Ishikawa (cell line): ENCODE data around the gene ADNP2.

ENCODE experiments used
- CEBPB ChIP-seq: IDR thresholded peaks from 2 replicates; pipeline ENCODE4 v1.6.1; 2012
- CREB1 ChIP-seq: IDR thresholded peaks from 2 replicates; pipeline ENCODE4 v1.6.1; 2012; ENCODE audit warnings: low read depth
- EGR1 ChIP-seq: IDR thresholded peaks from 2 replicates; pipeline ENCODE4 v1.6.1; 2012
- EP300 ChIP-seq: IDR thresholded peaks from 2 replicates; pipeline ENCODE4 v1.6.1; 2012; ENCODE audit warnings: borderline replicate concordance
- FOXM1 ChIP-seq: IDR thresholded peaks from 2 replicates; pipeline ENCODE4 v1.6.1; 2012; ENCODE audit warnings: low read depth, borderline replicate concordance
- MAX ChIP-seq: IDR thresholded peaks from 2 replicates; pipeline ENCODE4 v1.6.1; 2012
- NFIC ChIP-seq: IDR thresholded peaks from 2 replicates; pipeline ENCODE4 v1.6.1; 2012
- RAD21 ChIP-seq: IDR thresholded peaks from 2 replicates; pipeline ENCODE4 v1.6.1; 2012; ENCODE audit warnings: low read depth
- REST ChIP-seq: IDR thresholded peaks from 2 replicates; pipeline ENCODE4 v1.6.1; 2012; ENCODE audit warnings: low read depth, mild to moderate bottlenecking
- TAF1 ChIP-seq: IDR thresholded peaks from 2 replicates; pipeline ENCODE4 v1.6.1; 2012; ENCODE audit warnings: low read depth, mild to moderate bottlenecking
- TCF12 ChIP-seq: IDR thresholded peaks from 2 replicates; pipeline ENCODE4 v1.6.1; 2012; ENCODE audit warnings: low read depth
- TEAD4 ChIP-seq: IDR thresholded peaks from 2 replicates; pipeline ENCODE4 v1.6.1; 2012
- USF1 ChIP-seq: IDR thresholded peaks from 2 replicates; pipeline ENCODE4 v1.6.1; 2012
- YY1 ChIP-seq: IDR thresholded peaks from 2 replicates; pipeline ENCODE4 v1.6.1; 2012; ENCODE audit warnings: low read depth

GRCh38 chr18:80158365-80158764 lies 49.3 kb downstream of the ADNP2 start:
- TF ChIP-seq REST (no peak), EP300 (no peak), CEBPB (no peak), CREB1 (no peak), FOXM1 (no peak), TAF1 (no peak), RAD21 (no peak), NFIC (no peak), MAX (no peak), YY1 (no peak), EGR1 (no peak), TCF12 (no peak), USF1 (no peak), TEAD4 (no peak)
